ENCODE measurements around the gene IP6K3. TPM values are rescaled to one million over a fixed set of nuclear protein-coding genes. Genes with fewer than 3 reads are reported as not detected.

Gene IP6K3
- total RNA-seq (not detected), polyA plus RNA-seq (not detected)

- Histone ChIP-seq H3K9me3 (ENCODE audit: control insufficient read depth in 2 of 2, low read length in 2 of 2) (no peaks in the 10 kb centered on the region), H3K36me3 (ENCODE audit: control insufficient read depth, insufficient read depth, low read length) (no peaks in the 10 kb centered on the region), H3K4me1 (ENCODE audit: control insufficient read depth, insufficient read depth, low read length, poor library complexity, severe bottlenecking) (no peaks in the 10 kb centered on the region), H3K27ac (ENCODE audit: insufficient read depth, low read length, poor library complexity, severe bottlenecking) (no peak within 1 kb of the TSS), H3K27me3 (ENCODE audit: control insufficient read depth, insufficient read depth, low read length) (no peaks in the 10 kb centered on the region), H3K4me3 (ENCODE audit: low read depth, low read length) (no peak within 1 kb of the TSS)
- Mint-ChIP-seq H3K36me3 (no peaks in the 10 kb centered on the region), H3K27me3 (peaks cover 28% of the 10 kb centered on the region), H3K27ac (no peak within 1 kb of the TSS), H3K4me1 (peaks cover 0 to 7% (median 2%) of the 10 kb centered on the region in 4 donors), H3K9me3 (no peaks in the 10 kb centered on the region), H3K4me3 (no peak within 1 kb of the TSS)
- no peak for DNase-seq
- no peak for ATAC-seq (ENCODE audit: low read depth in 2 of 2)
Measured at GRCh38 chr6:33746651-33747100, at the start of gene IP6K3. Gene IP6K3, minus strand, starts transcription at chr6:33746905. Its CDS starts 11,429 bp downstream, at chr6:33735476.

- Histone ChIP-seq H3K27me3 (ENCODE audit: control insufficient read depth, insufficient read depth, low read length) (no peaks in the 10 kb centered on the region), H3K4me3 (ENCODE audit: low read depth, low read length) (no peak overlapping the region), H3K4me1 (ENCODE audit: control insufficient read depth, insufficient read depth, low read length, poor library complexity, severe bottlenecking) (no peaks in the 10 kb centered on the region), H3K27ac (ENCODE audit: insufficient read depth, low read length, poor library complexity, severe bottlenecking) (no peak overlapping the region), H3K36me3 (ENCODE audit: control insufficient read depth, insufficient read depth, low read length) (no peaks in the 10 kb centered on the region), H3K9me3 (ENCODE audit: control insufficient read depth in 2 of 2, low read length in 2 of 2) (no peaks in the 10 kb centered on the region)
- Mint-ChIP-seq H3K4me3 (no peak overlapping the region), H3K4me1 (peaks cover 0 to 7% (median 0%) of the 10 kb centered on the region in 4 donors), H3K27ac (no peak overlapping the region), H3K36me3 (no peaks in the 10 kb centered on the region), H3K27me3 (peaks cover 33% of the 10 kb centered on the region), H3K9me3 (peaks cover 0 to 1% (median 0%) of the 10 kb centered on the region in 7 donors)
- DNase-seq (no peak), ATAC-seq (ENCODE audit: low read depth in 2 of 2) (no peak)
Measured at GRCh38 chr6:33794910-33795623, 48.4 kb upstream of the IP6K3 start.

GRCh38 chr6:33792981-33793380, 46.3 kb upstream of the IP6K3 start:
- Histone ChIP-seq H3K9me3 (ENCODE audit: control insufficient read depth in 2 of 2, low read length in 2 of 2) (no peaks in the 10 kb centered on the region), H3K36me3 (ENCODE audit: control insufficient read depth, insufficient read depth, low read length) (no peaks in the 10 kb centered on the region), H3K27ac (ENCODE audit: insufficient read depth, low read length, poor library complexity, severe bottlenecking) (no peak overlapping the region), H3K4me1 (ENCODE audit: control insufficient read depth, insufficient read depth, low read length, poor library complexity, severe bottlenecking) (peaks cover under 1% of the 10 kb centered on the region), H3K4me3 (ENCODE audit: low read depth, low read length) (no peak overlapping the region), H3K27me3 (ENCODE audit: control insufficient read depth, insufficient read depth, low read length) (no peaks in the 10 kb centered on the region)
- ATAC-seq (ENCODE audit: low read depth in 2 of 2), result no peak
- H3K4me3 Mint-ChIP-seq, result no peak overlapping the region
- H3K9me3 Mint-ChIP-seq, result peaks cover 0 to 1% (median 0%) of the 10 kb centered on the region in 7 donors
- no peak overlapping the region for H3K27ac Mint-ChIP-seq
- H3K36me3 Mint-ChIP-seq, result no peaks in the 10 kb centered on the region
- peaks cover 7 to 9% (median 9%) of the 10 kb centered on the region in 4 donors for H3K4me1 Mint-ChIP-seq
- peaks cover 25% of the 10 kb centered on the region for H3K27me3 Mint-ChIP-seq
- no peak for DNase-seq

DNA sequence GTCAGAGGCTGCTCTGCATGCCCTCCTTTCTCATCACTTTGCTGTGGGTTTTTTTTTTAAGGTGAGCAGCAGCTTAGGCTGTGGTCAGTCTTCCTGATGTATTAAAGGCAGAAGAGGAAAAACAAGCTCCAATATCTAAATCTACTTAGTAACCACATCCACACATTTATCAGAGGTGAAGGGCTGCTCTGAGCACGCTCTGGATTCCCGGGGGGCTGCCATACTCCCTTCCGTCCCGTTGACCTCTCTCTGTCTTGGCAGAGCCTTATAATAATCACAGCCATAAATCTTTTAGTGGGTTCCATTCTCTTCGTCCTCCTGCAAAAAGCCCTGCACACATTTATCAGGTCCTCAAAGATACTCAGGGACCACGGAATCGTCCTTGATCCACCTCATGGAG, 44.9 kb upstream of the IP6K3 start:
- no peak overlapping the region for H3K4me3 ChIP-seq (ENCODE audit: low read depth, low read length)
- peaks cover 9 to 22% (median 20%) of the 10 kb centered on the region in 4 donors for H3K4me1 Mint-ChIP-seq
- H3K27ac Mint-ChIP-seq, result no peak overlapping the region
- peaks cover 14% of the 10 kb centered on the region for H3K27me3 Mint-ChIP-seq
- no peaks in the 10 kb centered on the region for H3K27me3 ChIP-seq (ENCODE audit: control insufficient read depth, insufficient read depth, low read length)
- DNase-seq (no peak), ATAC-seq (ENCODE audit: low read depth in 2 of 2) (no peak)
- H3K9me3 Mint-ChIP-seq, result no peaks in the 10 kb centered on the region
- no peak overlapping the region for H3K27ac ChIP-seq (ENCODE audit: insufficient read depth, low read length, poor library complexity, severe bottlenecking)
- peak overlapping the region in 3 of 4 donors; percentile 52 to 73 (median 56) for H3K4me3 Mint-ChIP-seq
- no peaks in the 10 kb centered on the region for H3K36me3 ChIP-seq (ENCODE audit: control insufficient read depth, insufficient read depth, low read length)
- H3K36me3 Mint-ChIP-seq, result no peaks in the 10 kb centered on the region
- peaks cover 14% of the 10 kb centered on the region for H3K4me1 ChIP-seq (ENCODE audit: control insufficient read depth, insufficient read depth, low read length, poor library complexity, severe bottlenecking)
- no peaks in the 10 kb centered on the region for H3K9me3 ChIP-seq (ENCODE audit: control insufficient read depth in 2 of 2, low read length in 2 of 2)

DNA sequence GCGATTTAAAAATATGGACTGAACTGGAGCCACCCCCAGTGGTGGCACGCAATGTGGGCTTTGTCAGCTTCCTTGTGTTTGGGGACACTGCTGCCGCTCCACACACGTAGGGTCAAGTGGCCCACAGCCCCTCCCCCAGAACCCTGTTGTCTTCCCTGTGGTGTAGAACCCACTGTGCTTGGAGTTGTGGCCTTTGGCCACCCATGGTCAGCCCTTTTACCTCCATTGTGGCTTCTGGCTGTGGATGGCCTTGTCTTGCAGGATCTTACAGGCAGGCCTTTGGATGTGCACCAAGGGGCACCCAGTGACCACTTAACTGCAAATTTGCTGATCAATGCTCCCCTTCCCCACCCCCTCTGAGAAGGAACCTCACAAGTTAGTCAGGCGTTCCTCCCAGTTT, 44.2 kb upstream of the IP6K3 start:
- peaks cover 21% of the 10 kb centered on the region for H3K4me1 ChIP-seq (ENCODE audit: control insufficient read depth, insufficient read depth, low read length, poor library complexity, severe bottlenecking)
- H3K36me3 ChIP-seq (ENCODE audit: control insufficient read depth, insufficient read depth, low read length), result peaks cover 6% of the 10 kb centered on the region
- H3K27ac ChIP-seq (ENCODE audit: insufficient read depth, low read length, poor library complexity, severe bottlenecking), result no peak overlapping the region
- DNase-seq, result no peak
- ATAC-seq (ENCODE audit: low read depth in 2 of 2), result no peak
- peaks cover 12 to 29% (median 27%) of the 10 kb centered on the region in 4 donors for H3K4me1 Mint-ChIP-seq
- H3K9me3 ChIP-seq (ENCODE audit: control insufficient read depth in 2 of 2, low read length in 2 of 2), result no peaks in the 10 kb centered on the region
- peaks cover 10% of the 10 kb centered on the region for H3K27me3 Mint-ChIP-seq
- H3K4me3 Mint-ChIP-seq, result peak overlapping the region in 1 of 4 donors; percentile 58
- H3K9me3 Mint-ChIP-seq, result no peaks in the 10 kb centered on the region
- no peak overlapping the region for H3K4me3 ChIP-seq (ENCODE audit: low read depth, low read length)
- no peak overlapping the region for H3K27ac Mint-ChIP-seq
- no peaks in the 10 kb centered on the region for H3K27me3 ChIP-seq (ENCODE audit: control insufficient read depth, insufficient read depth, low read length)
- H3K36me3 Mint-ChIP-seq, result peaks cover 6% of the 10 kb centered on the region

- H3K36me3 Mint-ChIP-seq, result peaks cover 6% of the 10 kb centered on the region
- DNase-seq (no peak), ATAC-seq (ENCODE audit: low read depth in 2 of 2) (no peak)
- no peak overlapping the region for H3K27ac Mint-ChIP-seq
- peak overlapping the region; percentile 34 to 88 (median 72) for H3K4me3 Mint-ChIP-seq
- no peaks in the 10 kb centered on the region for H3K9me3 ChIP-seq (ENCODE audit: control insufficient read depth in 2 of 2, low read length in 2 of 2)
- H3K4me3 ChIP-seq (ENCODE audit: low read depth, low read length), result no peak overlapping the region
- H3K27me3 ChIP-seq (ENCODE audit: control insufficient read depth, insufficient read depth, low read length), result no peaks in the 10 kb centered on the region
- H3K4me1 Mint-ChIP-seq, result peaks cover 17 to 35% (median 32%) of the 10 kb centered on the region in 4 donors
- H3K36me3 ChIP-seq (ENCODE audit: control insufficient read depth, insufficient read depth, low read length), result peaks cover 10% of the 10 kb centered on the region
- H3K27me3 Mint-ChIP-seq, result peaks cover 10% of the 10 kb centered on the region
- H3K27ac ChIP-seq (ENCODE audit: insufficient read depth, low read length, poor library complexity, severe bottlenecking), result no peak overlapping the region
- no peaks in the 10 kb centered on the region for H3K9me3 Mint-ChIP-seq
- H3K4me1 ChIP-seq (ENCODE audit: control insufficient read depth, insufficient read depth, low read length, poor library complexity, severe bottlenecking), result peaks cover 26% of the 10 kb centered on the region
Measured at GRCh38 chr6:33790379-33790778, 43.7 kb upstream of the IP6K3 start.

- Histone ChIP-seq H3K4me1 (ENCODE audit: control insufficient read depth, insufficient read depth, low read length, poor library complexity, severe bottlenecking) (peaks cover 31% of the 10 kb centered on the region), H3K4me3 (ENCODE audit: low read depth, low read length) (peak overlapping the region; percentile 51), H3K27me3 (ENCODE audit: control insufficient read depth, insufficient read depth, low read length) (no peaks in the 10 kb centered on the region), H3K9me3 (ENCODE audit: control insufficient read depth in 2 of 2, low read length in 2 of 2) (no peaks in the 10 kb centered on the region), H3K27ac (ENCODE audit: insufficient read depth, low read length, poor library complexity, severe bottlenecking) (no peak overlapping the region), H3K36me3 (ENCODE audit: control insufficient read depth, insufficient read depth, low read length) (peaks cover 19% of the 10 kb centered on the region)
- Mint-ChIP-seq H3K4me3 (peak overlapping the region; percentile 66 to 89 (median 86)), H3K4me1 (peaks cover 18 to 43% (median 40%) of the 10 kb centered on the region in 4 donors), H3K9me3 (no peaks in the 10 kb centered on the region), H3K27me3 (peaks cover 10% of the 10 kb centered on the region), H3K27ac (peak overlapping the region in 2 of 3 donors; percentile 45 to 55), H3K36me3 (peaks cover 11% of the 10 kb centered on the region)
- DNase-seq, result no peak
- no peak for ATAC-seq (ENCODE audit: low read depth in 2 of 2)
Measured at GRCh38 chr6:33789550-33789895, 42.8 kb upstream of the IP6K3 start.
